Measurements from ENCODE around the gene LRIT1. TPM values are rescaled to one million over a fixed set of nuclear protein-coding genes. Genes with fewer than 3 reads are reported as not detected.

The LRIT1 gene
- total RNA-seq, 6 experiments from 2014 or later = not detected

GRCh38 chr10:84200537-84201243 is 40.7 kb downstream of the LRIT1 start:
- H3K4me1 ChIP-seq = no peaks in the 10 kb centered on the region
- WGBS (ENCODE audit: insufficient coverage, low coverage, low lambda C conversion rate, missing lambda C conversion rate) = 25% methylated on average over 7 of the region's 11 CpGs
- no peaks in the 10 kb centered on the region for H3K9me3 ChIP-seq
- H3K27me3 ChIP-seq = no peaks in the 10 kb centered on the region
- TF ChIP-seq CTCF (IDR thresholded peaks at IDR 0.05) = no peak
- H3K4me3 ChIP-seq = no peak overlapping the region
- intact Hi-C loops (cut with DNase I) = no loop called here
- no peak overlapping the region for H3K27ac ChIP-seq
- no peaks in the 10 kb centered on the region for H3K36me3 ChIP-seq
- DNase-seq (no peak), ATAC-seq (no peak)

GRCh38 chr10:84198206-84198915 is 43.0 kb downstream of the LRIT1 start:
- Histone ChIP-seq H3K27me3 (peaks cover 7 to 11% of the 10 kb centered on the region in 2 donors), H3K4me1 (peaks cover 0 to 10% (median 0%) of the 10 kb centered on the region in 4 donors), H3K9me3 (no peaks in the 10 kb centered on the region), H3K27ac (no peak overlapping the region), H3K36me3 (no peaks in the 10 kb centered on the region), H3K4me3 (no peak overlapping the region)
- ATAC-seq = no peak
- intact Hi-C loops (cut with DNase I) = no loop called here
- WGBS (ENCODE audit: insufficient coverage, low coverage, low lambda C conversion rate, missing lambda C conversion rate) = 65% methylated on average over 4 of the region's 7 CpGs
- TF ChIP-seq POLR2A (IDR thresholded peaks at IDR 0.05) (no peak), CTCF (IDR thresholded peaks at IDR 0.05) (no peak)
- DNase-seq = no peak

GRCh38 chr10:84197643-84198042 is 43.7 kb downstream of the LRIT1 start:
- intact Hi-C loops (cut with DNase I) = no loop called here
- Histone ChIP-seq H3K4me1 (peaks cover 0 to 10% (median 0%) of the 10 kb centered on the region in 4 donors), H3K4me3 (no peak overlapping the region), H3K27ac (no peak overlapping the region), H3K27me3 (peaks cover 7 to 11% of the 10 kb centered on the region in 2 donors), H3K9me3 (no peaks in the 10 kb centered on the region), H3K36me3 (no peaks in the 10 kb centered on the region)
- no CpG with 5 or more reads among the region's 5 CpGs for WGBS (ENCODE audit: insufficient coverage, low coverage, low lambda C conversion rate, missing lambda C conversion rate)
- no peak for TF ChIP-seq POLR2A (IDR thresholded peaks at IDR 0.05)
- TF ChIP-seq CTCF (IDR thresholded peaks at IDR 0.05) = no peak
- no peak for DNase-seq
- no peak for ATAC-seq

- Histone ChIP-seq H3K36me3 (no peaks in the 10 kb centered on the region), H3K4me3 (no peak overlapping the region), H3K27me3 (peaks cover 7 to 11% of the 10 kb centered on the region in 2 donors), H3K4me1 (peaks cover 0 to 10% (median 0%) of the 10 kb centered on the region in 4 donors), H3K9me3 (no peaks in the 10 kb centered on the region), H3K27ac (no peak overlapping the region)
- intact Hi-C loops (cut with DNase I) = no loop called here
- DNase-seq (no peak), ATAC-seq (no peak)
- TF ChIP-seq CTCF (IDR thresholded peaks at IDR 0.05) (no peak), POLR2A (IDR thresholded peaks at IDR 0.05) (no peak)
- WGBS (ENCODE audit: insufficient coverage, low coverage, low lambda C conversion rate, missing lambda C conversion rate) = 81% methylated on average over 3 of the region's 5 CpGs
Measured at GRCh38 chr10:84196941-84197340, 44.4 kb downstream of the LRIT1 start.
